WERI-Rb-1 (cell line): ENCODE results near the gene OR8D4.

ENCODE experiments used
- DNase-seq: peaks from one replicate; pipeline ENCODE4 v3.0.0-alpha.2; 2020
- H3K27ac ChIP-seq: fragments of 250-450 bp; sonication (Bioruptor Pico); 2 replicates; pipeline ENCODE4 v1.5.1; 2020; ENCODE audit warnings: mild to moderate bottlenecking, moderate library complexity
- H3K27me3 ChIP-seq: fragments of 250-450 bp; sonication (Bioruptor Pico); 2 replicates; pipeline ENCODE4 v1.5.1; 2021; ENCODE audit warnings: mild to moderate bottlenecking, low read depth, moderate library complexity; ENCODE audit not compliant: insufficient read depth, severe bottlenecking
- H3K36me3 ChIP-seq: fragments of 250-450 bp; sonication (Bioruptor Pico); 2 replicates; pipeline ENCODE4 v1.5.1; 2020; ENCODE audit warnings: mild to moderate bottlenecking, moderate library complexity
- H3K4me3 ChIP-seq: 2 replicates; pipeline ENCODE4 v1.5.1; 2011; ENCODE audit warnings: low read depth, mild to moderate bottlenecking, control low read depth, low read length
- H3K9me3 ChIP-seq: fragments of 250-450 bp; sonication (Bioruptor Pico); 2 replicates; pipeline ENCODE4 v1.5.1; 2021; ENCODE audit warnings: mild to moderate bottlenecking, moderate library complexity; ENCODE audit not compliant: severe bottlenecking
- CTCF ChIP-seq: IDR thresholded peaks from 2 replicates; pipeline ENCODE4 v1.5.1; 2011; ENCODE audit warnings: low read depth, mild to moderate bottlenecking, control low read depth, inconsistent platforms, low read length

The OR8D4 gene

GRCh38 chr11:123945132-123945531 lies 43.2 kb downstream of the OR8D4 start:
- Histone ChIP-seq H3K27me3 (no peaks in the 10 kb centered on the region), H3K27ac (no peak overlapping the region), H3K9me3 (no peaks in the 10 kb centered on the region), H3K36me3 (no peaks in the 10 kb centered on the region), H3K4me3 (no peak overlapping the region)
- no peak for DNase-seq
- TF ChIP-seq CTCF, result no peak

- no peak for TF ChIP-seq CTCF
- no peak for DNase-seq
Observed at GRCh38 chr11:123956752-123957151, 54.8 kb downstream of the OR8D4 start.

More at GRCh38 chr11:123956752-123957151, 54.8 kb downstream of the OR8D4 start:
- Histone ChIP-seq H3K4me3 (no peak overlapping the region), H3K27ac (no peak overlapping the region), H3K27me3 (no peaks in the 10 kb centered on the region), H3K36me3 (no peaks in the 10 kb centered on the region), H3K9me3 (no peaks in the 10 kb centered on the region)
